Measurements from ENCODE around the gene MED13.

DNA sequence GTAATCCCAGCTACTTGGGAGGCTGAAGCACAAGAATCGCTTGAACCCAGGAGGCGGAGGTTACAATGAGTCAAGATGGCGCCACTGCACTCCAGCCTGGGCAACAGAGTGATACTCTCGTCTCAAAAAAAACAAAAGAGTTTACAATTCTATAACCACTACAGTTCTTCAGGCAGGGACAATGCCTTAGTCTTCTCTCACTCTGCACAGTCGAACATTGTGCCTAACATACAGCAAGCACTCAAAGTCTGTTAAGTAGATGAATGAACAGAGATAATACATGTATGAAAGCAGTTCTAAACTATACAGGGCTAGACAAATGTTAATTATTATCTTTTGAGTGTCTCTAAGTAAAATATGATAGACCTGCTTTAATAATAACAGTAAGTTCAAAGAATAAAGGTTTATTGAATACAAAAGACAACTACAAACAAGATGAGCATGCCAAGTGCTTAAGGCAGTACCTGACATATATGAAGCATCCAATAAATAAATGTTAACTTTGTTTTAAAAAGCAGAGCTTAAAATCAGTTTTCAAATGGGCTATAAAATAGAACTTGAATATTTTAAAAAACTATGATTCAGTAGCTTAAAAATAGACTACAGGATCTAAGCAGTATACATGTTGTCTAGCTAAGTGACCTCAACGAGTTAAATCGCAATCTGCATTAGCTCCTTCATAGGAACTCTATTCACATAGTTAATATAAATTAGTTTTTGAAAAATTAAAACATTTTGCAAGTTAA lies 156.6 kb downstream of the MED13 start:
- TF ChIP-seq POLR2A (IDR thresholded peaks at IDR 0.05) (no peak), CTCF (IDR thresholded peaks at IDR 0.05) (no peak)
